ENCODE results near the gene TMEM11.
"Not testable (repeated sequence)": the region's sequence is repeated elsewhere in the genome, so short reads cannot be mapped to it uniquely, and the experiment has no call there.

The TMEM11 gene

GRCh38 chr17:21242780-21243515 is 29.0 kb upstream of the TMEM11 start:
- FAIRE-seq (no peak), DNase-seq (ENCODE audit: extremely low spot score, insufficient read length, low read depth) (no peak)

GRCh38 chr17:21242026-21242697 is 28.2 kb upstream of the TMEM11 start:
- no peak for FAIRE-seq

GRCh38 chr17:21241564-21241963 is 27.6 kb upstream of the TMEM11 start:
- no peak for FAIRE-seq
- no peak for DNase-seq (ENCODE audit: extremely low spot score, insufficient read length, low read depth)

More at GRCh38 chr17:21242026-21242697, 28.2 kb upstream of the TMEM11 start:
- DNase-seq (ENCODE audit: extremely low spot score, insufficient read length, low read depth), result no peak

- DNase-seq (ENCODE audit: extremely low spot score, insufficient read length, low read depth) (no peak), FAIRE-seq (no peak)
These were observed 26.6 kb upstream of the TMEM11 start for GRCh38 chr17:21240369-21241055.

GRCh38 chr17:21239680-21240368 is 25.9 kb upstream of the TMEM11 start:
- no peak for DNase-seq (ENCODE audit: extremely low spot score, insufficient read length, low read depth)

GRCh38 chr17:21235921-21236320 is 22.0 kb upstream of the TMEM11 start:
- FAIRE-seq (no peak), DNase-seq (ENCODE audit: extremely low spot score, insufficient read length, low read depth) (no peak)

More at GRCh38 chr17:21239680-21240368, 25.9 kb upstream of the TMEM11 start:
- no peak for FAIRE-seq

GRCh38 chr17:21233581-21234347 is 19.8 kb upstream of the TMEM11 start:
- DNase-seq (ENCODE audit: extremely low spot score, insufficient read length, low read depth) (no peak), FAIRE-seq (no peak)

- DNase-seq (ENCODE audit: extremely low spot score, insufficient read length, low read depth), result no peak
- no peak for FAIRE-seq
These were observed 18.2 kb upstream of the TMEM11 start for GRCh38 chr17:21232033-21232749.

- DNase-seq (ENCODE audit: extremely low spot score, insufficient read length, low read depth) (no peak), FAIRE-seq (no peak)
These were observed 17.6 kb upstream of the TMEM11 start for GRCh38 chr17:21231533-21231932.

- no peak for DNase-seq (ENCODE audit: extremely low spot score, insufficient read length, low read depth)
- no peak for FAIRE-seq
These were observed 14.9 kb upstream of the TMEM11 start for GRCh38 chr17:21228845-21229244.

GRCh38 chr17:21228111-21228510 is 14.2 kb upstream of the TMEM11 start:
- FAIRE-seq, result no peak
- DNase-seq (ENCODE audit: extremely low spot score, insufficient read length, low read depth), result no peak

GRCh38 chr17:21227277-21227676 is 13.3 kb upstream of the TMEM11 start:
- FAIRE-seq; DNase-seq (ENCODE audit: extremely low spot score, insufficient read length, low read depth): not testable (repeated sequence)

GRCh38 chr17:21223086-21223485 is 9.1 kb upstream of the TMEM11 start:
- no peak for DNase-seq (ENCODE audit: extremely low spot score, insufficient read length, low read depth)
- no peak for FAIRE-seq

GRCh38 chr17:21218831-21219380 is 4.9 kb upstream of the TMEM11 start:
- no peak for FAIRE-seq
- no peak for DNase-seq (ENCODE audit: extremely low spot score, insufficient read length, low read depth)

GRCh38 chr17:21218101-21218500 is 4.1 kb upstream of the TMEM11 start:
- no peak for DNase-seq (ENCODE audit: extremely low spot score, insufficient read length, low read depth)
- FAIRE-seq, result no peak

GRCh38 chr17:21217346-21217745 is 3.4 kb upstream of the TMEM11 start:
- FAIRE-seq (no peak), DNase-seq (ENCODE audit: extremely low spot score, insufficient read length, low read depth) (no peak)

GRCh38 chr17:21215935-21216334 is 2.0 kb upstream of the TMEM11 start:
- no peak for DNase-seq (ENCODE audit: extremely low spot score, insufficient read length, low read depth)
- no peak for FAIRE-seq

GRCh38 chr17:21214777-21215541 is 998 bp upstream of the TMEM11 start:
- DNase-seq (ENCODE audit: extremely low spot score, insufficient read length, low read depth), result no peak
- peak; percentile 36 for FAIRE-seq
